KBM-7 (cell line): ENCODE measurements around the gene AKAIN1.

Source experiments
- DNase-seq: peaks from one replicate; pipeline ENCODE4 v3.0.0-alpha.2; 2015
- in situ Hi-C: fragments of 300-500 bp; cut with MboI; formaldehyde crosslinking; loops from 2 replicates; pipeline ENCODE4 v1.14.3; 2020; ENCODE audit warnings: low sequenced_read_pairs, low pct_unique_long_range_greater_than_20kb, mixed read lengths

AKAIN1 gene, protein sequence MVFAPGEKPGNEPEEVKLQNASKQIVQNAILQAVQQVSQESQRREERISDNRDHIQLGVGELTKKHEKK

GRCh38 chr18:5197032-5197434 is at the start of gene AKAIN1:
TSS of gene AKAIN1 (minus strand) at chr18:5197257. CDS start at chr18:5197053, 204 bp downstream.
- in situ Hi-C loops = no loop called here
- peak; percentile 2 for DNase-seq

DNA sequence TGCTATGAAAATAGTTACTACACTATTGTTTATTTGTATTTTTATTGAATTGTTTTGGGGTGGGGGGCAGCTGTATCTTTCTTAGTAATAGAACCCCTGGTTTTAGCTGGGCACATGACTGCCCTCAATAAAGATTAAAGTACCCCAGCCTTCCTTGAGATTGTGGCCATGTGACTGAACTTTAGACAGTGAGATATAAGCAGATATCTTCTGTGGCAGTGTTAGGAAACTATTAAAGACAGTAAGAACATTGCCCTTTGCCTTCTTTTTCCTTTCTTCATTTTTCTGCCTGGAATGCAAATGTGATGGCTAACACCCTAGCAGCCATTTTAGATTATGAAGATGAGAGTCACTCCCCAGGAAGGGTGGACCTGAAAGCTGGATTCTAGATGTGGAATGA is 47.9 kb upstream of the AKAIN1 start:
- in situ Hi-C loops = no loop called here
- DNase-seq = no peak

DNA sequence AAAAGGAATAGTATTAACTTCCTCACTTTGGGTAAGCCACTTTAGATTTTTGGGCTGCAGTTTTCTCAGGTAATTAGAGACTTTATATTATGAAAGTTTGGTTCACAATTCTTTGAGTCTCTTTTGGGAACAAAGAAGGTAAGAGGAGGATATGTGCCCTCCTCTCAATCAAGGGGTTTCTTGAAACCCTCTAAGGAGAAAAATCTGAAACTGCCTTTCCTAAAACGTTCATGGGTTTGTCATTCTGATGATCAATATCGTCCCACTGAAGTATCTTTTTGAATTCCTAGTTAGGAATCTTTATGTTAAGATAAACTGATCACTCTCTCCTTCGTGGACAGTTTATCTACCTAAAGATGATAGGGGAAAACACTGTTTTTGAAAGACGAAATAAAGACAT is 42.4 kb upstream of the AKAIN1 start:
- DNase-seq = no peak
- in situ Hi-C loops = no loop called here

GRCh38 chr18:5238371-5238976 is 41.4 kb upstream of the AKAIN1 start:
- in situ Hi-C loops = no loop called here
- no peak for DNase-seq

DNA sequence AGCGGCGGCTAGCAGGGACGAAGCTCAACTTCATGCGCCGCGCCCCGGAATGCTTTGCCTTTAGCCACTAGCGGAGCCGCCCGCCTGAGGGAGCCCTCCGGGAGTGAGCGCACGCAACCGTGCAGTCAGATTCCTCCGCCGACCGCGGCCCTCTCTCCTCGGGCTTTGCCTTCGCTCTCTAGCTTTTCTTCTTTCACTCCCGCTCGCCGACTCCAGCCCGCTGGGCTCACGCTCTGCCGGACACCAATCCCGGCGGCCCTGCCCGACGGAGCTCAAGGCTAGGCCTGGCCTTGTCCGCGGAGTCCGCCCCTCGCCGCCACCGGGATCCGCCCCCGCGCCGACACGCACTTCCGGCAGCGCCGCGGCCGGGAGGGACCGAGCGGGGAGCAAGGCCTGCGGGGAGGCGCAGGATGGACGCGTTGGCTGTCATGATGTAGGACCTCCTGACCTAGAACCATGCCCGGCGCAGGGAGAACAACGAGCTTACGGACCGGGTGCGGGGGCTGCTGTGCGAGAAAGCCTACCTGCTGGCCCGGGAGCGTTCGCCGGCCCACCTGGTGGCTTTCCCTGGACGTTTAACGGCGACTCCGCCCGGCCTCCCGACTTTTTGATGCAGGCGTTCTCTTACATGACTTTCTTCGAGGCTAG is 40.8 kb upstream of the AKAIN1 start:
- in situ Hi-C loops = no loop called here
- no peak for DNase-seq

GRCh38 chr18:5237083-5237722 is 40.1 kb upstream of the AKAIN1 start:
- no peak for DNase-seq
- in situ Hi-C loops = no loop called here

DNA sequence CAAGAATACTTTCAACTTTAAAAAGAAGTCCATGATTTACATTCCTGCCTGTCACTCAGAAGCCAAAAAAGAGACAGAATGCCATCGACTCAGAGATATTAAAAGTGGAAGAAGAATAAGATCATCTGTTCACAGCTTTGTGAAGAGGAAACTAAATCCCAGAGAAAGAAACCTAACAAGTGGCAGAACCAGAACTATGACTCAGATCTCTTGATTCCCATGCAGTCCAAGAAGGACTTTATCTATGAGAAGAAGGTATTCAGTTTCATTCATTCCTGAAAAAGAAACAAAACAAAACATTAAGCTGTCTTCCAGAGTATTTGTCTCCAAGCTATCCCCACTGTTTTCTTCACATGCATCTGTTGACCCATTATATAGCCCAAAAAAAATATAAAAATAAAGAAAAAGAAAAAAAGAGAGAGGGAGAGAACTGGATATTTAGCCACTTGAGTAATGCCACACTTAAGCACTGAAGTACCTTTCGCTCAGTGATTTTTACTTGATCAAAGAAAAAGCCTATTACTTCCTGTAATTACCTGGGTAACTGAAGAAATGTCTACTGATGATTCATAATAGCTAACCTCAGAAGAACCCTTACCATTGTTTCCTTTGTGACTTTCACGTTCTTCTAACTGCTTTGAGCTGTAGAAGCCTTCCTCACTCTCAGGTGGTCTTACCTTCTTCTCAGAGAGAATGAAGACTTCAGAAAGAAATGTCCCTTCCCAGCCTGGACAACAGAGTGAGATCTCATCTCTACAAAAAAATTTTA is 17.7 kb upstream of the AKAIN1 start:
- no peak for DNase-seq
- in situ Hi-C loops = no loop called here

DNA sequence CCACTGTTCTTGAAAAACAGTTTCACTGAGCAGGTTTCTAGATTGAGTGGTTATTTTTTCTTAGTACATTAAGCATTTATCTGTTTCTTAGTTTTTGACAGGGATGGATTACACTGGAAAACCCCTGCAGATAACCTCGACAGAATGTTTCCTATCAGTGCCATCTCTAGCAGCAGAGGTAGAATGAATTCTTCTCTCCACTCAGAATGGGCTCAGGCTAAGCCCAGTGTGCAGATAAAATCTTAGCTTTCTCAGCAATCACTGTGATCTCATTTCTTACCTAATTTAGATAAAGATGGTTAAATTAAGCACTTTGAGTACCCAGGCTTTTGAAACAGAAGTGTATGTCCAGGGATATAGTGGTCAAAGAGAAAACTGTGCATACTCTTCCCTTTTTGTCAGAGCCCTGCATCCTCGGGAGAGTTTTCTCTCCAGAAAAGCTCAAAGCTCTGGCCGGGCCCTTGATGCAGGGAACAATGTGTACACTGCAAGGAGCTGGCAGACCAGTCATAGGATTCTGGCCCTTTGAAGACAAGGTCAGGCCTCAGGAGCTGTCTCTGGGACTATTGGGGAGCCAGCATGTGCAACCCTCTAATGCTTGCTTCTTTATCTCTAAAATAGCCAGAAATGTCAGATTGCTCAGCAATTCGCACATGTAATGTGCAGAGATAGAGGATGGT is 10.6 kb upstream of the AKAIN1 start:
- in situ Hi-C loops = no loop called here
- no peak for DNase-seq

GRCh38 chr18:5198311-5198710 is 1.3 kb upstream of the AKAIN1 start:
- DNase-seq = no peak
- in situ Hi-C loops = no loop called here

DNA sequence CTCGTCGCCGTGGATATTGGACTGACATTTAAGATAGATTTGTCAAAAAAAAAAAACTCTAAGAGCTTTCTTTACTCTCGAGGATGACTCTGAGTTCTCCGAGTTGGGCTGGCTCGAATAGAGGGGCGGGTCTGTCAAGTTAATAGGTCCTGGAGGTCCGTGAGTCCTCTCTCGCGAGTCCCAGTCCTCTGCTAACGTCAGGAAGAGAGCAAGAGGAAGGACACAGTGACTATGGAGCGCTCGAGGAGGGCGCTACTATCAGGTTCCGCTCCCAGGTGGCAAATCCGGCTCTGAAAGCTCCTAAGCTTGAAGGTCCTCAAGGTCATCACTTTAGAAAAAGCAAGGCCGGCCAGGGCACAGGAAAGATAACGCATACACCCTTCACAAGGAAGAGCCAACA is 404 bp upstream of the AKAIN1 start:
- in situ Hi-C loops = no loop called here
- no peak for DNase-seq

DNA sequence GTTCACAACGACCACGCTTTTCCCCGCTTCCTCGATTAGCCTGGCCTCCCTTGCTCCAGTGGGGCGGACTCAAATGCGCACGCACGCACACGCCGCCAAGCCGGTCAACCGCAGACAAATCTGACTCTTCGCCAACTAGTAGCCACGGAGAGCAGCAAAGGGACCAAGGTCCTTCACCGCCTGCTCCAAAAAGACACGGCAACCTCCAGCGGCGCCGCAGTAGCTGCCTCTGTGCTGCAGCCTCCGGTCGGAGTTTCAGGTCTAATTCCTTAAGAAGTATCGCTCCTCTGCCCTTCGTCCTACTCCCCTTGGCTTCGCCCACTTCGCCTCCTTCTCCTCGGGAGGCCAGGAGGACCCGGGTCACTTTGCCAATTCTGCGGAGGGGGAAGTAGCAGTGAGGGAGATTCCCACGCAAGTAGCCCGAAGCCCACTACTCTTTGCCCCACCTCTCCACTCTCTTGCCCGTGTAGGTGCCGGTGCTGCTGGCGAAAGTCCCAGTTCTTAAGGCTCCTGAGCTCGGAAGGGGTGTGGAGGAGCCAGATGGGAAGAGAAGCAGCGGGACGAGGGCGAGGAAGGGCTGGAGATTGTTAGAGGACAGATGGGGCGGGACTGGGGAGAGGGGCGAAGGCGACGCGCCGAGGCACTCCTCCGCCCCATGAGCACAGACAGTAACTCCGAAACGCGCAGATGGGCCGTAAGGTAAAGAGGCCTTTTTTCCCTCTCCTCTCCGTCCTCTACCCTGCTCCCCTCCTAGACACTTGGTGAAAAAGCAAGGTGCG is 615 bp downstream of the AKAIN1 start:
- DNase-seq = no peak
- in situ Hi-C loops = no loop called here

GRCh38 chr18:5195656-5196055 is 1.4 kb downstream of the AKAIN1 start:
- DNase-seq = no peak
- in situ Hi-C loops = no loop called here

DNA sequence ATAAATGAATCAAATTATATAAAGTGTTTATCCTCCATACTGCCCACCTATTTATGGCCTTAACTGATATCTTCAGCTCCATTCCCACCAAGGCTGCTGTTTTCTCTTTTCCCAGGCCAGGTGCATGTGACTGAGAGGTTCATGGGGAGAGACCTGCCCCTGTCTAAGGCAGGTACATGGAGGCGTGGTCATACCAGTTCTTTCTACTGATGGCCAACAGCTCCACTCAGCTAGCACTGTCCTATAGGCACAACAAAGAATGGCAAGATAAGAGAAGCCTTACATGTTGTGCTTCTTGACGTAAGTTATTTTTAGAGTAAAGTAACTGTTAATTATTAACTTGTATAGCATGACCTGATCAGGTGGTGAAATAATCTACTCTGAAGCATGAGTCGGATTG is 16.8 kb downstream of the AKAIN1 start:
- in situ Hi-C loops = no loop called here
- DNase-seq = no peak

DNA sequence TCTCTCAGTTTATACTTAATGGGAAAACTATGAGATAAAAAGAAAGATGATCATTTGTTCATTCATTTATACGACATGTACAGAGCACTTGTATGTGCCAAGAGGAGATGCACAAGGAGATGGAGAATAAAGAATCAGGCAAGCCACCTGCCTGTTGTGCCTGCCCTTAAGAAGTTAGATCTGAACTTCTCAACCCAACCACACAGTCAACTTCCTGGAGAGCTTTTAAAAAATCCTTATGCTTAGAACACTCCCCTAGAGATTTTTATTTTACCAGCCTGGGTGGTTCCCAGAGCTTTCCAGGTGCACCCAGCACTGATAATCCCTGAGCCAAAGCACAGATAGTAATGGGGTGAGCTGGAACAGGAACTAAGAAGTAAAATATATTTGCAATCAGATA is 18.5 kb downstream of the AKAIN1 start:
- no peak for DNase-seq
- in situ Hi-C loops = no loop called here

DNA sequence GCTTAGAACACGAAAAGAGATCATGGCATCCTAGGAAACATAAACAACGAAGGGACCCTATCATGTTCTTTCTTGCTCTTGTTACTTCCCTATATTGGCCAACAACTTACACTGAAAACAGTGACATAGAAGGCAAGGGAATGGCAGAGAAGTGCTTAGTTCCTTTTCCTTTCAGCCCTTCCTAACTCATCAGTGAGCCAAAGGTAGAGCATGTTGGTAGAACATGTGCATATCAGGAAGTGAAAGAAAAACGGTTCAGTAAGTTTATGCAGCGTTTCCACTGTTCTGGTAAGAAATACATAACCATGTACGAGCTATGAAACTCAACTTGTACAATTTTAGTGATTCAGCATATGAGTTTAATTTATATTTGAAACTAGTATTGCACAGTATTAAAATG is 21.7 kb downstream of the AKAIN1 start:
- DNase-seq = peak; percentile 18

GRCh38 chr18:5173646-5174045 is 23.4 kb downstream of the AKAIN1 start:
- no peak for DNase-seq
- in situ Hi-C loops = no loop called here

More for the DNA sequence above, 21.7 kb downstream of the AKAIN1 start:
- in situ Hi-C loops = no loop called here

- no peak for DNase-seq
- in situ Hi-C loops = no loop called here
These were observed 23.8 kb downstream of the AKAIN1 start for GRCh38 chr18:5173236-5173635.

GRCh38 chr18:5167831-5168230 is 29.2 kb downstream of the AKAIN1 start:
- no peak for DNase-seq
- in situ Hi-C loops = no loop called here
